22Rv1 (cell line): Measurements from ENCODE around the gene H2AZ2.

Source experiments
- ZFX ChIP-seq: fragments of 450-650 bp; IDR thresholded peaks from 2 replicates; pipeline ENCODE4 v1.6.1; 2017; ENCODE audit warnings: antibody characterized with exemption, borderline replicate concordance
- TF ChIP-seq, protein P1 (sequence below): fragments of 450-650 bp; IDR thresholded peaks from 2 replicates; pipeline ENCODE4 v1.5.1; 2017; ENCODE audit warnings: mild to moderate bottlenecking

DNA sequence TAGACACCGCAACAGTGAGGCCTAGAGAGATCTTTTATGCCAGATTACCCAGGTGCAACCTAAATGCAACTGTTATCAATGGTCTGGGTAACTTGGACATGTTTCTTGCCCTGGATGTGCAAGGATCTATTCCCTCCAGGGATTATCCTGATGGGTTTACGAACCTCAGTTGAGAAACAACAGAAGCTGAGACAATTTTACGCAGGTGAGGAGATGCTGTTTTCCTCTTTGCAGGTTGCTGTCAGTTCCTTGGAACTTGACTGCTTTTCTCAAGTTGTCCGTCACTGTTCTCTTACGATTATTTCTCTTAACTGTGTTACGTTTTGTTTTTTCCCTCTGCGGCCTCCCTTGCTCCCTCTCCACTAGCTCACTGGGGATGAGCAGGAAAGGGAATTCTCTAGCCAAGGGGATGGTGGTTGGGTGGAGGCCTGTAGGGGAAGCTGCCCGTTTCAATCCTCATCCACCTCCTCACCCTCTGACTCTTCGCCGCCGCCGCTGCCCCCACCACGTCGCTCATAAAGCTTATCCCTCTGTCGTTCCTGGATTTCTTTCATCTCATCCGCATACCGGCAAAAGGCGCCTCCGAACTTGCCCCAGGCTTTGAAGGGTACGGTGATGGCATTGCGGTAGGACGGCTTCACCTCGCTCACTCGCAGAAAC is 36.2 kb upstream of the H2AZ2 start:
- TF ChIP-seq, protein P1, sequence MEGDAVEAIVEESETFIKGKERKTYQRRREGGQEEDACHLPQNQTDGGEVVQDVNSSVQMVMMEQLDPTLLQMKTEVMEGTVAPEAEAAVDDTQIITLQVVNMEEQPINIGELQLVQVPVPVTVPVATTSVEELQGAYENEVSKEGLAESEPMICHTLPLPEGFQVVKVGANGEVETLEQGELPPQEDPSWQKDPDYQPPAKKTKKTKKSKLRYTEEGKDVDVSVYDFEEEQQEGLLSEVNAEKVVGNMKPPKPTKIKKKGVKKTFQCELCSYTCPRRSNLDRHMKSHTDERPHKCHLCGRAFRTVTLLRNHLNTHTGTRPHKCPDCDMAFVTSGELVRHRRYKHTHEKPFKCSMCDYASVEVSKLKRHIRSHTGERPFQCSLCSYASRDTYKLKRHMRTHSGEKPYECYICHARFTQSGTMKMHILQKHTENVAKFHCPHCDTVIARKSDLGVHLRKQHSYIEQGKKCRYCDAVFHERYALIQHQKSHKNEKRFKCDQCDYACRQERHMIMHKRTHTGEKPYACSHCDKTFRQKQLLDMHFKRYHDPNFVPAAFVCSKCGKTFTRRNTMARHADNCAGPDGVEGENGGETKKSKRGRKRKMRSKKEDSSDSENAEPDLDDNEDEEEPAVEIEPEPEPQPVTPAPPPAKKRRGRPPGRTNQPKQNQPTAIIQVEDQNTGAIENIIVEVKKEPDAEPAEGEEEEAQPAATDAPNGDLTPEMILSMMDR, result no peak
- TF ChIP-seq ZFX, result no peak
